CD14-positive monocyte (primary cell): ENCODE results near the gene TRIM7. TPM values are rescaled to one million over a fixed set of nuclear protein-coding genes. Genes with fewer than 3 reads are reported as not detected.

ENCODE experiments used
- DNase-seq, 3 donors: peaks; one replicate each; pipeline ENCODE4 v3.0.0-alpha.2; 2011 to 2022
- H2AFZ ChIP-seq: 2 replicates; pipeline ENCODE4 v1.6.0; 2012; ENCODE audit warnings: mild to moderate bottlenecking, low read depth, low read length, inconsistent platforms; ENCODE audit not compliant: insufficient read depth, poor library complexity, severe bottlenecking
- H3K27ac ChIP-seq, 2 donors: 1 replicate in 1 of 2; 2 replicates in 1 of 2; pipeline ENCODE4 v1.5.1; 2012 to 2013; ENCODE audit warnings: low read length in 2 of 2, control low read depth in 1 of 2, inconsistent platforms in 1 of 2, low read depth in 1 of 2, mild to moderate bottlenecking in 1 of 2
- H3K27me3 ChIP-seq, 2 donors: one replicate each; pipeline versions ENCODE4 v1.6.0 to v1.6.1; 2011 to 2013; ENCODE audit warnings: low read length in 2 of 2; ENCODE audit not compliant: control insufficient read depth in 2 of 2, insufficient read depth in 2 of 2
- H3K36me3 ChIP-seq, 2 donors: replicated peaks in 1 of 2; 1 replicate in 1 of 2; 2 replicates in 1 of 2; pipeline versions ENCODE4 v1.5.1 to v1.6.1; 2012 to 2013; ENCODE audit warnings: low read length in 2 of 2, control low read depth in 1 of 2, inconsistent platforms in 1 of 2, mild to moderate bottlenecking in 1 of 2; ENCODE audit not compliant: insufficient read depth in 2 of 2, control insufficient read depth in 1 of 2
- H3K4me1 ChIP-seq, 2 donors: 1 replicate in 1 of 2; 2 replicates in 1 of 2; pipeline versions ENCODE4 v1.5.1 to v1.6.1; 2012 to 2013; ENCODE audit warnings: low read length in 2 of 2, control low read depth in 1 of 2, inconsistent platforms in 1 of 2, mild to moderate bottlenecking in 1 of 2, moderate library complexity in 1 of 2; ENCODE audit not compliant: insufficient read depth in 2 of 2, control insufficient read depth in 1 of 2
- H3K4me2 ChIP-seq: replicated peaks from 2 replicates; pipeline ENCODE3; 2012; ENCODE audit warnings: low read length, moderate library complexity, mild to moderate bottlenecking; ENCODE audit not compliant: poor library complexity, severe bottlenecking; ENCODE audit errors: extremely low read depth
- H3K4me3 ChIP-seq, 3 experiments: fragments of 200-600 bp in 1 of 3; sonication (generic) in 1 of 3; replicated peaks in 1 of 3; 1 replicate in 2 of 3; 2 replicates in 1 of 3; pipeline ENCODE4 v1.5.1; 2011 to 2013; ENCODE audit warnings: low read length in 3 of 3, mild to moderate bottlenecking in 3 of 3, control low read depth in 2 of 3, low read depth in 2 of 3, inconsistent platforms in 1 of 3, moderate library complexity in 1 of 3
- H3K79me2 ChIP-seq: 2 replicates; pipeline ENCODE4 v1.6.0; 2012; ENCODE audit warnings: mild to moderate bottlenecking, control low read depth, inconsistent platforms, low read length, moderate library complexity; ENCODE audit not compliant: insufficient read depth
- H3K9ac ChIP-seq: 2 replicates; pipeline ENCODE4 v1.6.0; 2017; ENCODE audit warnings: low read length, mild to moderate bottlenecking; ENCODE audit not compliant: insufficient read depth, poor library complexity, severe bottlenecking
- H3K9me3 ChIP-seq, 2 donors: replicated peaks in 1 of 2; 1 replicate in 1 of 2; 2 replicates in 1 of 2; pipeline versions ENCODE4 v1.5.1 to v1.6.1; 2012 to 2013; ENCODE audit warnings: low read length in 2 of 2, control low read depth in 1 of 2; ENCODE audit not compliant: control insufficient read depth in 1 of 2, insufficient read depth in 1 of 2
- H4K20me1 ChIP-seq: 2 replicates; pipeline ENCODE4 v1.6.0; 2012; ENCODE audit warnings: mild to moderate bottlenecking, low read length, control low read depth, moderate library complexity; ENCODE audit not compliant: insufficient read depth
- H3K27ac Mint-ChIP-seq, 7 donors: one replicate each; pipeline ENCODE4 v1.8.0; 2020; ENCODE audit warnings: mild to moderate bottlenecking in 7 of 7, mixed read lengths in 7 of 7, moderate library complexity in 6 of 7, inconsistent platforms in 2 of 7
- H3K27me3 Mint-ChIP-seq, 3 donors: one replicate each; pipeline ENCODE4 v1.8.0; 2021 to 2022; ENCODE audit warnings: low read depth in 3 of 3, mild to moderate bottlenecking in 3 of 3, mixed read lengths in 3 of 3, moderate library complexity in 3 of 3, inconsistent platforms in 1 of 3
- H3K36me3 Mint-ChIP-seq, 2 donors: one replicate each; pipeline ENCODE4 v1.8.0; 2020; ENCODE audit warnings: mixed read lengths in 2 of 2, inconsistent platforms in 1 of 2, mild to moderate bottlenecking in 1 of 2
- H3K4me1 Mint-ChIP-seq: one replicate; pipeline ENCODE4 v1.8.0; 2020; ENCODE audit warnings: mild to moderate bottlenecking, mixed read lengths
- H3K4me3 Mint-ChIP-seq, 2 donors: one replicate each; pipeline ENCODE4 v1.8.0; 2020; ENCODE audit warnings: mild to moderate bottlenecking in 2 of 2, mixed read lengths in 2 of 2, moderate library complexity in 1 of 2
- H3K9me3 Mint-ChIP-seq, 7 donors: one replicate each; pipeline ENCODE4 v1.8.0; 2020 to 2022; ENCODE audit warnings: mixed read lengths in 7 of 7, mild to moderate bottlenecking in 6 of 7, moderate library complexity in 6 of 7, inconsistent platforms in 2 of 7
- WGBS: methylation state at CpG from one replicate; pipeline ENCODE4 v1.1.5; 2013; ENCODE audit warnings: missing lambda C conversion rate; ENCODE audit not compliant: insufficient coverage; 5-methylcytosine and 5-hydroxymethylcytosine counted together
- intact Hi-C, 2 donors: fragments of 100-400 bp; cut with micrococcal nuclease; formaldehyde crosslinking; loops; one replicate each; pipeline versions ENCODE4 v1.15.0 to v1.15.1; 2023
- polyA plus RNA-seq, 3 donors: library from polyadenylated mRNA; depleted of rRNA in 1 of 3; unstranded in 2 of 3; stranded (reverse) in 1 of 3; fragments of 300-500 nt in 2 of 3; fragments of >200 nt in 1 of 3; fragmentation: Illumina TruSeq in 2 of 3; gene quantifications; 1 replicate in 2 of 3; 2 replicates in 1 of 3; pipeline ENCODE4 v1.2.3, GENCODE V29; 2012 to 2021
- TF ChIP-seq, protein P1 (sequence below): fragments of 200-600 bp; IDR thresholded peaks from one replicate; pipeline ENCODE4 v1.8.0; 2022; ENCODE audit warnings: antibody characterized with exemption, mild to moderate bottlenecking

The TRIM7 gene
- polyA plus RNA-seq, 3 donors: 9.5 to 12.8 (median 10.3) TPM

DNA sequence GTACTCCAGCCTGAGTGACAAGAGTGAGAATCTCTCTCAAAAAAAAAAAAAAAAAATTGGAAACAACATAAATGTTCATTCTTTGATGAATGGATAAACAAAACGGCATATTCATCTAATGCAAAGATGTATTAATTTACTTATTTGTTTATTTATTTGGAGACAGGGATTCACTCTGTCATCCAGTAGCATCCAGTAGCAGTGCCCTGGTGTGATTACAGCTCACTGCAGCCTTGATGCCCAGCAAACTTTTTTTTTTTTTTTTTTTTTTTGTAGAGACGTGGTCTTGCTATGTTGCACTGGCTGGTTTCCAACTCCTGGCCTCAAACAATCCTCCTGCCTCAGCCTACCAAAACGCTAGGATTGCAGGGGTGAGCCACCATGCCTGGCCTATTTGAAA lies 33.2 kb downstream of the TRIM7 start:
- Histone ChIP-seq H4K20me1 (no peaks in the 10 kb centered on the region), H3K27ac (no peak overlapping the region), H2AFZ (no peak overlapping the region), H3K36me3 (no peaks in the 10 kb centered on the region), H3K9me3 (peaks cover 0 to 27% of the 10 kb centered on the region in 2 donors), H3K4me2 (no peak overlapping the region), H3K27me3 (peaks cover 53 to 87% of the 10 kb centered on the region in 2 donors), H3K79me2 (no peaks in the 10 kb centered on the region), H3K9ac (no peak overlapping the region), H3K4me1 (peaks cover 17 to 25% of the 10 kb centered on the region in 2 donors), H3K4me3 (no peak overlapping the region)
- peaks cover 0 to 29% (median 21%) of the 10 kb centered on the region in 7 donors for H3K9me3 Mint-ChIP-seq
- H3K4me1 Mint-ChIP-seq: peaks cover 35% of the 10 kb centered on the region
- intact Hi-C loops: no loop called here
- peaks cover 82 to 90% (median 83%) of the 10 kb centered on the region in 3 donors for H3K27me3 Mint-ChIP-seq
- H3K36me3 Mint-ChIP-seq: peaks cover 4 to 14% of the 10 kb centered on the region in 2 donors
- WGBS: no CpG with 5 or more reads among the region's 3 CpGs
- H3K4me3 Mint-ChIP-seq: peak overlapping the region in 1 of 2 donors; percentile 59
- H3K27ac Mint-ChIP-seq: peak overlapping the region in 1 of 7 donors; percentile 0
- DNase-seq: no peak
- TF ChIP-seq, protein P1, sequence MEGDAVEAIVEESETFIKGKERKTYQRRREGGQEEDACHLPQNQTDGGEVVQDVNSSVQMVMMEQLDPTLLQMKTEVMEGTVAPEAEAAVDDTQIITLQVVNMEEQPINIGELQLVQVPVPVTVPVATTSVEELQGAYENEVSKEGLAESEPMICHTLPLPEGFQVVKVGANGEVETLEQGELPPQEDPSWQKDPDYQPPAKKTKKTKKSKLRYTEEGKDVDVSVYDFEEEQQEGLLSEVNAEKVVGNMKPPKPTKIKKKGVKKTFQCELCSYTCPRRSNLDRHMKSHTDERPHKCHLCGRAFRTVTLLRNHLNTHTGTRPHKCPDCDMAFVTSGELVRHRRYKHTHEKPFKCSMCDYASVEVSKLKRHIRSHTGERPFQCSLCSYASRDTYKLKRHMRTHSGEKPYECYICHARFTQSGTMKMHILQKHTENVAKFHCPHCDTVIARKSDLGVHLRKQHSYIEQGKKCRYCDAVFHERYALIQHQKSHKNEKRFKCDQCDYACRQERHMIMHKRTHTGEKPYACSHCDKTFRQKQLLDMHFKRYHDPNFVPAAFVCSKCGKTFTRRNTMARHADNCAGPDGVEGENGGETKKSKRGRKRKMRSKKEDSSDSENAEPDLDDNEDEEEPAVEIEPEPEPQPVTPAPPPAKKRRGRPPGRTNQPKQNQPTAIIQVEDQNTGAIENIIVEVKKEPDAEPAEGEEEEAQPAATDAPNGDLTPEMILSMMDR: no peak

DNA sequence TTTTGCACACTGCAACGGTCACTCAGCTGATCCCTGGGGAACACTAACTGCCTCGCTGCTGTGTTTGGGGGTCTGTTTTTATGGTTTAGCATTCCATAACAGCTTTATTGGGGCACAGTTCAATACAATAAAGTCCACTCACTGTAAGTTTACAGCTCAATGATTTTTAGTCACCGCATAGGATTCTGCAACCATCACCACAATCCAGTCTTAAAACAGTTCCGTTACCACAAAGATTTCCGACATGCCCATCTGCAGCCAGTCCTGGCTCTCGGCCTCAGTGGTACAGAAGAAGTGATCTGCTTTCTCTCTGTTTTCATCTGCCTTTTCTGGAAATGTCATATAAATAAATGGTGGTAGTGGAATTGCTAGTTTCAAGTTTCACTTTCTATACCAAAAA lies 34.0 kb downstream of the TRIM7 start:
- Histone ChIP-seq H3K79me2 (no peaks in the 10 kb centered on the region), H3K9ac (no peak overlapping the region), H3K4me3 (no peak overlapping the region), H3K9me3 (peaks cover 0 to 27% of the 10 kb centered on the region in 2 donors), H3K36me3 (no peaks in the 10 kb centered on the region), H4K20me1 (no peaks in the 10 kb centered on the region), H3K27me3 (peaks cover 56 to 90% of the 10 kb centered on the region in 2 donors), H3K27ac (no peak overlapping the region), H3K4me2 (no peak overlapping the region), H2AFZ (no peak overlapping the region), H3K4me1 (peaks cover 17 to 25% of the 10 kb centered on the region in 2 donors)
- TF ChIP-seq, protein P1: no peak
- intact Hi-C loops: no loop called here
- peaks cover 4 to 14% of the 10 kb centered on the region in 2 donors for H3K36me3 Mint-ChIP-seq
- H3K27ac Mint-ChIP-seq: no peak overlapping the region
- H3K9me3 Mint-ChIP-seq: peaks cover 0 to 29% (median 21%) of the 10 kb centered on the region in 7 donors
- peaks cover 35% of the 10 kb centered on the region for H3K4me1 Mint-ChIP-seq
- DNase-seq: no peak
- H3K4me3 Mint-ChIP-seq: peak overlapping the region in 1 of 2 donors; percentile 81
- H3K27me3 Mint-ChIP-seq: peaks cover 86 to 94% (median 88%) of the 10 kb centered on the region in 3 donors
- WGBS: 62% methylated on average over 2 of the region's 6 CpGs
